Cerebellar cortex (tissue), 1 donor: Measurements from ENCODE around the gene BHLHE23.

ENCODE experiments used
- DNase-seq: peaks from one replicate; pipeline ENCODE4 v3.0.0-alpha.2; 2015; ENCODE audit warnings: low spot score

Gene BHLHE23

GRCh38 chr20:62991196-62991807 is 15.5 kb downstream of the BHLHE23 start:
- DNase-seq = no peak

- DNase-seq = no peak
Measured at GRCh38 chr20:62990306-62990825, 16.4 kb downstream of the BHLHE23 start.

- DNase-seq = no peak
Measured at GRCh38 chr20:62989201-62989601, 17.6 kb downstream of the BHLHE23 start.

GRCh38 chr20:62987114-62987513 is 19.6 kb downstream of the BHLHE23 start:
- DNase-seq = no peak

- no peak for DNase-seq
Measured at GRCh38 chr20:62986257-62986800, 20.4 kb downstream of the BHLHE23 start.

- no peak for DNase-seq
Measured at GRCh38 chr20:62985444-62985778, 21.4 kb downstream of the BHLHE23 start.

GRCh38 chr20:62984666-62985443 is 21.9 kb downstream of the BHLHE23 start:
- DNase-seq = no peak

- no peak for DNase-seq
Measured at GRCh38 chr20:62983210-62983609, 23.6 kb downstream of the BHLHE23 start.

- no peak for DNase-seq
Measured at GRCh38 chr20:62982124-62983075, 24.4 kb downstream of the BHLHE23 start.

- DNase-seq = peak; percentile 22
Measured at GRCh38 chr20:62980970-62981369, 25.8 kb downstream of the BHLHE23 start.

GRCh38 chr20:62980380-62980960 is 26.3 kb downstream of the BHLHE23 start:
- no peak for DNase-seq

GRCh38 chr20:62979876-62980373 is 26.8 kb downstream of the BHLHE23 start:
- DNase-seq = peak; percentile 22

- DNase-seq = no peak
Measured at GRCh38 chr20:62979310-62979709, 27.5 kb downstream of the BHLHE23 start.

GRCh38 chr20:62978561-62978943 is 28.2 kb downstream of the BHLHE23 start:
- DNase-seq = no peak

- no peak for DNase-seq
Measured at GRCh38 chr20:62977613-62978560, 28.9 kb downstream of the BHLHE23 start.

GRCh38 chr20:62976886-62977285 is 29.9 kb downstream of the BHLHE23 start:
- DNase-seq = no peak

- DNase-seq = no peak
Measured at GRCh38 chr20:62975812-62976508, 30.8 kb downstream of the BHLHE23 start.

- peak; percentile 63 for DNase-seq
Measured at GRCh38 chr20:62975251-62975760, 31.5 kb downstream of the BHLHE23 start.
